ENCODE results near the gene TRPC1. TPM values are rescaled to one million over a fixed set of nuclear protein-coding genes. Genes with fewer than 3 reads are reported as not detected.

TRPC1 gene
- total RNA-seq, result 12.5 and 27.2 TPM in 2 replicates

DNA sequence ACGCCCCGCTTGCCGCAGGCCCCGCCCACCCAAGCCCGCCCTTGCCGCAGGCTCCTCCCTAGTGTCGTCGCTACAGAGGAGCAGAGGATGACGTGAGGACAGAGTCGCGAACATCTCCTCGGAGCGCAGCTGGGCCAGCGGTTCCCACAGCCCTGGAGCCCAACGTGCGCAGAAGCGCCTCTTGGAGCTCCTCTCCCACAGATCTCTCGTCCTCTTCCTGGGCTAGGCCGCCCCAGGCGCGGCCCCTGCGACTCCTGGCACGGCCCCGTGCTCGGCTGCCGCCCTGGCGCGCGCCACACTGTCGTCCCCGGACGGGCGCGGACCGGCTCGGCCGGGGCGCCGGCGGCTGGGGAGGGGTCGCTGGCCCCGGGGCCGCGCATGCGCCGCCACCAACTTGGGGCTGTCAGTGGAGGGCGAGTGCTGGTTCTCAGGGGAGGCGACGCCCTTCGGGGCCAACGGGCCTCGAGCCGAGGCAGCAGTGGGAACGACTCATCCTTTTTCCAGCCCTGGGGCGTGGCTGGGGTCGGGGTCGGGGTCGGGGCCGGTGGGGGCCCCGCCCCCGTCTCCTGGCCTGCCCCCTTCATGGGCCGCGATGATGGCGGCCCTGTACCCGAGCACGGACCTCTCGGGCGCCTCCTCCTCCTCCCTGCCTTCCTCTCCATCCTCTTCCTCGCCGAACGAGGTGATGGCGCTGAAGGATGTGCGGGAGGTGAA, at the start of gene TRPC1:
Gene TRPC1 (plus strand): TSS at position 67 of the 714 bp plus-strand sequence. CDS start 526 bp downstream, at position 593.

Small RNA genes within 50 kb of the gene (small RNA-seq; reads per million reads assigned to genes)
- gene RNU7-47P (ENCODE audit: low replicate concordance), result not detected

Other genes starting within 250 kb of the TRPC1 start
- 17.7 and 42.1 TPM in 2 replicates for gene ATR, start 145.3 kb upstream of the TRPC1 start, total RNA-seq
- gene PLS1, start 127.6 kb upstream of the TRPC1 start, total RNA-seq, result 0.22 and 2.1 TPM in 2 replicates
- 0.57 and 5.9 TPM in 2 replicates for gene PCOLCE2, start 165.0 kb downstream of the TRPC1 start, total RNA-seq
- gene PAQR9, start 239.6 kb downstream of the TRPC1 start, total RNA-seq, result not detected in 2 replicates